GM12878 (cell line): ENCODE results near the gene RAB8A. TPM values are rescaled to one million over a fixed set of nuclear protein-coding genes. Genes with fewer than 3 reads are reported as not detected.

Source experiments
- ATAC-seq: fragments of 200-7000 bp; cut with Tn5 transposase; 3 replicates; pipeline ENCODE4 v1.9.1; 2020; ENCODE audit warnings: mild to moderate bottlenecking, moderate library complexity
- BruUV-seq: library from RNA; stranded (reverse); fragments of 400-500 nt; replicated peaks from 2 replicates; lab custom pipeline; 2021; lab: Mats Ljungman, UMichigan
- CTCF ChIA-PET: fragments of 300-600 bp; sonication (Branson Sonifier 250); formaldehyde crosslinking; extraction: SDS; loops from one replicate; lab custom pipeline; 2021; ENCODE audit warnings: inconsistent platforms; lab: Yijun Ruan, JAX
- POLR2A ChIA-PET: fragments of 350-600 bp; formaldehyde crosslinking; extraction: SDS; loops from one replicate; lab custom pipeline; 2021; ENCODE audit warnings: inconsistent platforms; lab: Charles Lee
- RAD21 ChIA-PET: fragments of 300-600 bp; sonication (Branson Sonifier 250); formaldehyde crosslinking; loops from one replicate; lab custom pipeline; 2023; ENCODE audit warnings: antibody characterized with exemption; ENCODE audit not compliant: unreplicated experiment; lab: Charles Lee
- SMC1A ChIA-PET: fragments of 300-600 bp; sonication (Branson Sonifier 250); formaldehyde crosslinking; loops from one replicate; lab custom pipeline; 2023; ENCODE audit not compliant: unreplicated experiment, uncharacterized antibody; lab: Charles Lee
- DNase-seq: peaks from one replicate; pipeline ENCODE4 v3.0.0-alpha.2; 2011; ENCODE audit warnings: low read depth, low spot score
- FAIRE-seq: peaks from 3 replicates; lab custom pipeline; 2011; peaks lifted over from hg19 to GRCh38; lab: Jason Lieb, UNC
- H2AFZ ChIP-seq: 2 replicates; pipeline ENCODE4 v1.6.0; 2011; ENCODE audit warnings: low read depth, low read length, control low read depth; ENCODE audit not compliant: control insufficient read depth
- H3K27ac ChIP-seq: 2 replicates; pipeline ENCODE4 v1.5.1; 2011; ENCODE audit warnings: control low read depth; ENCODE audit not compliant: control insufficient read depth, insufficient read depth
- H3K27me3 ChIP-seq, 2 experiments: replicated peaks in 1 of 2; 2 replicates each; pipeline versions ENCODE4 v1.6.0 to v1.6.1; 2011; ENCODE audit warnings: low read length in 1 of 2; ENCODE audit not compliant: control insufficient read depth in 2 of 2, insufficient read depth in 2 of 2
- H3K36me3 ChIP-seq, 2 experiments: 2 replicates each; pipeline ENCODE4 v1.5.1; 2011; ENCODE audit warnings: low read length in 1 of 2; ENCODE audit not compliant: control insufficient read depth in 2 of 2, insufficient read depth in 2 of 2
- H3K4me1 ChIP-seq: 2 replicates; pipeline ENCODE4 v1.6.1; 2011; ENCODE audit warnings: mild to moderate bottlenecking, low read length, moderate library complexity, mixed read lengths; ENCODE audit not compliant: control insufficient read depth, insufficient read depth
- H3K4me2 ChIP-seq: 2 replicates; pipeline ENCODE4 v1.6.0; 2011; ENCODE audit warnings: control low read depth; ENCODE audit not compliant: control insufficient read depth, insufficient read depth
- H3K4me3 ChIP-seq: fragments of 200-600 bp; sonication (generic); 2 replicates; pipeline ENCODE4 v1.5.1; 2016
- H3K79me2 ChIP-seq: 2 replicates; pipeline ENCODE4 v1.6.0; 2011; ENCODE audit warnings: low read length; ENCODE audit not compliant: control insufficient read depth, insufficient read depth
- H3K9ac ChIP-seq: 2 replicates; pipeline ENCODE4 v1.8.0; 2011; ENCODE audit warnings: low read length, control low read depth, mixed read lengths; ENCODE audit not compliant: control insufficient read depth, insufficient read depth
- H3K9me3 ChIP-seq: replicated peaks from 3 replicates; pipeline ENCODE4 v1.5.1; 2011; ENCODE audit warnings: mild to moderate bottlenecking, low read length; ENCODE audit not compliant: control insufficient read depth, insufficient read depth
- H4K20me1 ChIP-seq: 2 replicates; pipeline ENCODE4 v1.6.0; 2011; ENCODE audit not compliant: control insufficient read depth, insufficient read depth
- BCL11A ChIP-seq: IDR thresholded peaks from 2 replicates; pipeline ENCODE4 v1.6.1; 2011; ENCODE audit warnings: low read depth, low read length
- HSF1 ChIP-seq: fragments of 150-350 bp; IDR thresholded peaks from 2 replicates; pipeline ENCODE4 v1.6.1; 2014; ENCODE audit warnings: mild to moderate bottlenecking, low read depth, low read length
- KLF5 ChIP-seq: fragments of 450-650 bp; IDR thresholded peaks from 2 replicates; pipeline ENCODE4 v1.6.1; 2014; ENCODE audit warnings: mild to moderate bottlenecking; ENCODE audit not compliant: partially characterized antibody
- MAX ChIP-seq: IDR thresholded peaks from 2 replicates; pipeline ENCODE4 v1.6.1; 2012; ENCODE audit warnings: low read depth, low read length, improper control_type of control experiment
- NBN ChIP-seq: fragments of 450-650 bp; IDR thresholded peaks from 2 replicates; pipeline ENCODE4 v1.6.1; 2016
- POLR2A ChIP-seq: IDR thresholded peaks from 2 replicates; pipeline ENCODE4 v1.6.1; 2011; ENCODE audit warnings: low read depth, mild to moderate bottlenecking, low read length
- POLR2AphosphoS5 ChIP-seq: IDR thresholded peaks from 2 replicates; pipeline ENCODE4 v1.6.1; 2011; ENCODE audit warnings: mild to moderate bottlenecking, low read length, inconsistent platforms
- WGBS: methylation state at CpG from one replicate; pipeline ENCODE4 v1.1.6; 2016; ENCODE audit warnings: low lambda C conversion rate; ENCODE audit not compliant: insufficient replicate concordance, insufficient coverage; ENCODE audit errors: missing lambda C conversion rate; 5-methylcytosine and 5-hydroxymethylcytosine counted together
- in situ Hi-C: fragments of 300-500 bp; cut with MboI; formaldehyde crosslinking; loops from 9 replicates; pipeline ENCODE4 v1.14.3; 2018; ENCODE audit warnings: mixed read lengths
- intact Hi-C: fragments of 100-400 bp; cut with micrococcal nuclease; formaldehyde crosslinking; loops from one replicate; pipeline ENCODE4 v1.14.2; 2022; ENCODE audit not compliant: unreplicated experiment
- polyA plus RNA-seq, 11 experiments: library from polyadenylated mRNA; depleted of rRNA in 4 of 11; unstranded in 6 of 11; stranded (reverse) in 5 of 11; fragments of >200 nt; fragmentation: Nextera tagmentation in 4 of 11; fragmentation: Illumina TruSeq in 1 of 11; extraction: Ambion mirVana in 4 of 11; extraction: Trizol in 1 of 11; gene quantifications; 1 replicate in 1 of 11; 2 replicates in 10 of 11; pipeline versions ENCODE4 v1.2.1 to v1.2.3, GENCODE V29; 2011 to 2016; ENCODE audit warnings: inconsistent platforms in 2 of 11, missing spikeins in 2 of 11, low read depth in 1 of 11
- total RNA-seq, 4 experiments: library from RNA; depleted of rRNA in 3 of 4; stranded (reverse); fragments of >200 nt in 3 of 4; fragmentation: Illumina TruSeq in 1 of 4; extraction: Trizol in 1 of 4; gene quantifications; 2 replicates each; pipeline versions ENCODE4 v1.2.1 to v1.2.3, GENCODE V29; 2013 to 2021
- TF ChIP-seq, protein P1 (sequence below): fragments of 450-650 bp; IDR thresholded peaks from 2 replicates; pipeline ENCODE4 v1.6.1; 2017; ENCODE audit warnings: antibody characterized with exemption, mild to moderate bottlenecking, moderate library complexity
- TF ChIP-seq, protein P2 (sequence below): IDR thresholded peaks from 2 replicates; pipeline ENCODE4 v1.6.1; 2011; ENCODE audit warnings: low read depth, mild to moderate bottlenecking, low read length, moderate library complexity, borderline replicate concordance; ENCODE audit errors: extremely low read depth
- TF ChIP-seq, protein P3 (sequence below): fragments of 450-650 bp; IDR thresholded peaks from 2 replicates; pipeline ENCODE4 v1.6.1; 2016; ENCODE audit warnings: mild to moderate bottlenecking
- TF ChIP-seq, protein P4 (sequence below): fragments of 450-650 bp; IDR thresholded peaks from 2 replicates; pipeline ENCODE4 v1.6.1; 2016; ENCODE audit warnings: mild to moderate bottlenecking, moderate library complexity, borderline replicate concordance

The RAB8A gene
- total and polyA plus RNA-seq, 10 of the 15 experiments (the other 5 are each of a cell fraction or from before 2014, with no cell fraction given), result 23.9 to 314 (median 185) TPM

GRCh38 chr19:16077984-16078758 is 33.5 kb upstream of the RAB8A start:
- RAD21 ChIA-PET, result interaction anchor here (0.6 to 1.9 kb wide), 10 partner anchors 8 to 102 kb away, joined by 3 to 7 read pairs (median 4); partner anchors contain the start of gene HSH2D
- intact Hi-C loops (loop anchor here (2.0 to 5.0 kb wide), 4 partner anchors 33 to 509 kb away; partner anchors contain the start of gene RAB8A), in situ Hi-C loops (no loop called here)
- Histone ChIP-seq H3K4me1 (peaks cover 33% of the 10 kb centered on the region), H3K4me3 (peak overlapping the region; percentile 92), H2AFZ (no peak overlapping the region), H3K4me2 (peak overlapping the region; percentile 87), H3K79me2 (peaks cover 81% of the 10 kb centered on the region), H3K27me3 (no peaks in the 10 kb centered on the region), H3K9me3 (no peaks in the 10 kb centered on the region), H3K27ac (peak overlapping the region; percentile 99), H3K9ac (peak overlapping the region; percentile 99), H3K36me3 (peaks cover 14 to 23% of the 10 kb centered on the region in 2 experiments), H4K20me1 (no peaks in the 10 kb centered on the region)
- POLR2A ChIA-PET, result interaction anchor here (0.7 to 4.1 kb wide), 10 partner anchors 8 to 113 kb away, joined by 3 to 36 read pairs (median 4); partner anchors contain the start of gene HSH2D
- SMC1A ChIA-PET, result interaction anchor here (0.6 to 2.2 kb wide), 6 partner anchors 33 to 72 kb away, joined by 3 to 9 read pairs (median 6); partner anchors contain the start of gene RAB8A
- CTCF ChIA-PET, result interaction anchor here (0.7 to 3.8 kb wide), 5 partner anchors 8 to 308 kb away, joined by 3 to 26 read pairs (median 4); no protein-coding TSS in a partner anchor
- TSS peak; percentile 93 for BruUV-seq
- ATAC-seq (peak; percentile 1), FAIRE-seq (no peak), DNase-seq (no peak)
- whole genome bisulfite sequencing, result 3% methylated on average over 16 of the region's 16 CpGs
- TF ChIP-seq, protein P1, sequence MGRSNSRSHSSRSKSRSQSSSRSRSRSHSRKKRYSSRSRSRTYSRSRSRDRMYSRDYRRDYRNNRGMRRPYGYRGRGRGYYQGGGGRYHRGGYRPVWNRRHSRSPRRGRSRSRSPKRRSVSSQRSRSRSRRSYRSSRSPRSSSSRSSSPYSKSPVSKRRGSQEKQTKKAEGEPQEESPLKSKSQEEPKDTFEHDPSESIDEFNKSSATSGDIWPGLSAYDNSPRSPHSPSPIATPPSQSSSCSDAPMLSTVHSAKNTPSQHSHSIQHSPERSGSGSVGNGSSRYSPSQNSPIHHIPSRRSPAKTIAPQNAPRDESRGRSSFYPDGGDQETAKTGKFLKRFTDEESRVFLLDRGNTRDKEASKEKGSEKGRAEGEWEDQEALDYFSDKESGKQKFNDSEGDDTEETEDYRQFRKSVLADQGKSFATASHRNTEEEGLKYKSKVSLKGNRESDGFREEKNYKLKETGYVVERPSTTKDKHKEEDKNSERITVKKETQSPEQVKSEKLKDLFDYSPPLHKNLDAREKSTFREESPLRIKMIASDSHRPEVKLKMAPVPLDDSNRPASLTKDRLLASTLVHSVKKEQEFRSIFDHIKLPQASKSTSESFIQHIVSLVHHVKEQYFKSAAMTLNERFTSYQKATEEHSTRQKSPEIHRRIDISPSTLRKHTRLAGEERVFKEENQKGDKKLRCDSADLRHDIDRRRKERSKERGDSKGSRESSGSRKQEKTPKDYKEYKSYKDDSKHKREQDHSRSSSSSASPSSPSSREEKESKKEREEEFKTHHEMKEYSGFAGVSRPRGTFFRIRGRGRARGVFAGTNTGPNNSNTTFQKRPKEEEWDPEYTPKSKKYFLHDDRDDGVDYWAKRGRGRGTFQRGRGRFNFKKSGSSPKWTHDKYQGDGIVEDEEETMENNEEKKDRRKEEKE, result no peak
- no peak for TF ChIP-seq MAX
- TF ChIP-seq, protein P2, sequence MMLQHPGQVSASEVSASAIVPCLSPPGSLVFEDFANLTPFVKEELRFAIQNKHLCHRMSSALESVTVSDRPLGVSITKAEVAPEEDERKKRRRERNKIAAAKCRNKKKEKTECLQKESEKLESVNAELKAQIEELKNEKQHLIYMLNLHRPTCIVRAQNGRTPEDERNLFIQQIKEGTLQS, result no peak
- no peak; the same call in 1 of the 2 replicates for TF ChIP-seq POLR2A
- TF ChIP-seq HSF1, result no peak
- no peak for TF ChIP-seq KLF5
- TF ChIP-seq, protein P3, sequence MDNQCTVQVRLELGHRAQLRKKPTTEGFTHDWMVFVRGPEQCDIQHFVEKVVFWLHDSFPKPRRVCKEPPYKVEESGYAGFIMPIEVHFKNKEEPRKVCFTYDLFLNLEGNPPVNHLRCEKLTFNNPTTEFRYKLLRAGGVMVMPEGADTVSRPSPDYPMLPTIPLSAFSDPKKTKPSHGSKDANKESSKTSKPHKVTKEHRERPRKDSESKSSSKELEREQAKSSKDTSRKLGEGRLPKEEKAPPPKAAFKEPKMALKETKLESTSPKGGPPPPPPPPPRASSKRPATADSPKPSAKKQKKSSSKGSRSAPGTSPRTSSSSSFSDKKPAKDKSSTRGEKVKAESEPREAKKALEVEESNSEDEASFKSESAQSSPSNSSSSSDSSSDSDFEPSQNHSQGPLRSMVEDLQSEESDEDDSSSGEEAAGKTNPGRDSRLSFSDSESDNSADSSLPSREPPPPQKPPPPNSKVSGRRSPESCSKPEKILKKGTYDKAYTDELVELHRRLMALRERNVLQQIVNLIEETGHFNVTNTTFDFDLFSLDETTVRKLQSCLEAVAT, result peak; percentile 53
- TF ChIP-seq, protein P4, sequence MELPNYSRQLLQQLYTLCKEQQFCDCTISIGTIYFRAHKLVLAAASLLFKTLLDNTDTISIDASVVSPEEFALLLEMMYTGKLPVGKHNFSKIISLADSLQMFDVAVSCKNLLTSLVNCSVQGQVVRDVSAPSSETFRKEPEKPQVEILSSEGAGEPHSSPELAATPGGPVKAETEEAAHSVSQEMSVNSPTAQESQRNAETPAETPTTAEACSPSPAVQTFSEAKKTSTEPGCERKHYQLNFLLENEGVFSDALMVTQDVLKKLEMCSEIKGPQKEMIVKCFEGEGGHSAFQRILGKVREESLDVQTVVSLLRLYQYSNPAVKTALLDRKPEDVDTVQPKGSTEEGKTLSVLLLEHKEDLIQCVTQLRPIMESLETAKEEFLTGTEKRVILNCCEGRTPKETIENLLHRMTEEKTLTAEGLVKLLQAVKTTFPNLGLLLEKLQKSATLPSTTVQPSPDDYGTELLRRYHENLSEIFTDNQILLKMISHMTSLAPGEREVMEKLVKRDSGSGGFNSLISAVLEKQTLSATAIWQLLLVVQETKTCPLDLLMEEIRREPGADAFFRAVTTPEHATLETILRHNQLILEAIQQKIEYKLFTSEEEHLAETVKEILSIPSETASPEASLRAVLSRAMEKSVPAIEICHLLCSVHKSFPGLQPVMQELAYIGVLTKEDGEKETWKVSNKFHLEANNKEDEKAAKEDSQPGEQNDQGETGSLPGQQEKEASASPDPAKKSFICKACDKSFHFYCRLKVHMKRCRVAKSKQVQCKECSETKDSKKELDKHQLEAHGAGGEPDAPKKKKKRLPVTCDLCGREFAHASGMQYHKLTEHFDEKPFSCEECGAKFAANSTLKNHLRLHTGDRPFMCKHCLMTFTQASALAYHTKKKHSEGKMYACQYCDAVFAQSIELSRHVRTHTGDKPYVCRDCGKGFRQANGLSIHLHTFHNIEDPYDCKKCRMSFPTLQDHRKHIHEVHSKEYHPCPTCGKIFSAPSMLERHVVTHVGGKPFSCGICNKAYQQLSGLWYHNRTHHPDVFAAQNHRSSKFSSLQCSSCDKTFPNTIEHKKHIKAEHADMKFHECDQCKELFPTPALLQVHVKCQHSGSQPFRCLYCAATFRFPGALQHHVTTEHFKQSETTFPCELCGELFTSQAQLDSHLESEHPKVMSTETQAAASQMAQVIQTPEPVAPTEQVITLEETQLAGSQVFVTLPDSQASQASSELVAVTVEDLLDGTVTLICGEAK, result no peak
- no peak for TF ChIP-seq BCL11A
- TF ChIP-seq NBN, result no peak
- TF ChIP-seq POLR2AphosphoS5, result peak; percentile 82
